Small intestine (tissue), 7 donors: ENCODE measurements around the gene TSHZ3. TPM values are rescaled to one million over a fixed set of nuclear protein-coding genes. Genes with fewer than 3 reads are reported as not detected.

Experiments
- DNase-seq, 2 donors: peaks; one replicate each; pipeline versions ENCODE4 v3.0.0 to v3.0.0-alpha.2; 2013
- FAIRE-seq: peaks from 2 replicates; lab custom pipeline; 2012; peaks lifted over from hg19 to GRCh38; lab: Jason Lieb, UNC
- H3K27ac ChIP-seq, 3 donors: one replicate each; pipeline ENCODE4 v1.5.1; 2013; ENCODE audit warnings: low read length in 2 of 3, mild to moderate bottlenecking in 2 of 3, control low read depth in 1 of 3, inconsistent platforms in 1 of 3, low read depth in 1 of 3, moderate library complexity in 1 of 3
- H3K27me3 ChIP-seq, 3 donors: one replicate each; pipeline ENCODE4 v1.6.1; 2013; ENCODE audit warnings: low read length in 3 of 3, inconsistent platforms in 1 of 3; ENCODE audit not compliant: control insufficient read depth in 3 of 3, insufficient read depth in 3 of 3
- H3K36me3 ChIP-seq, 3 donors: one replicate each; pipeline ENCODE4 v1.6.1; 2013; ENCODE audit warnings: low read length in 3 of 3, inconsistent platforms in 1 of 3, low read depth in 1 of 3, mild to moderate bottlenecking in 1 of 3, moderate library complexity in 1 of 3; ENCODE audit not compliant: control insufficient read depth in 3 of 3, insufficient read depth in 2 of 3
- H3K4me1 ChIP-seq, 3 donors: one replicate each; pipeline ENCODE4 v1.6.1; 2013; ENCODE audit warnings: low read length in 2 of 3, inconsistent platforms in 1 of 3, low read depth in 1 of 3, mild to moderate bottlenecking in 1 of 3, moderate library complexity in 1 of 3; ENCODE audit not compliant: control insufficient read depth in 3 of 3, insufficient read depth in 2 of 3
- H3K4me3 ChIP-seq, 3 donors: one replicate each; pipeline ENCODE4 v1.5.1; 2013; ENCODE audit warnings: low read length in 3 of 3, control low read depth in 1 of 3, inconsistent platforms in 1 of 3, low read depth in 1 of 3, mild to moderate bottlenecking in 1 of 3, moderate library complexity in 1 of 3
- H3K9me3 ChIP-seq, 2 donors: one replicate each; pipeline ENCODE4 v1.6.1; 2013; ENCODE audit warnings: low read depth in 1 of 2, low read length in 1 of 2; ENCODE audit not compliant: control insufficient read depth in 2 of 2, insufficient read depth in 1 of 2
- WGBS, 3 donors: extraction: QIAGEN DNeasy Blood & Tissue Kit; methylation state at CpG; one replicate each; pipeline ENCODE4 v1.1.7; 2013; 5-methylcytosine and 5-hydroxymethylcytosine counted together
- polyA plus RNA-seq, 4 donors: library from polyadenylated mRNA; stranded (reverse) in 3 of 4; unstranded in 1 of 4; fragments of 200-250 nt in 3 of 4; fragments of 120-200 nt in 1 of 4; gene quantifications; one replicate each; pipeline versions ENCODE4 v1.2.1 to v1.2.3, GENCODE V29; 2013
- donor health status: healthy with polysubstance abuse.
- donor health status: control.
- donor health status: control.
- donor health status: Bipolar disorder and iron deficiency.
- donor health status: healthy.

Gene TSHZ3
- polyA plus RNA-seq, 4 donors, result 0.22 to 3.4 (median 1.7) TPM

GRCh38 chr19:31232871-31233270, 116.4 kb downstream of the TSHZ3 start:
- no peaks in the 10 kb centered on the region for H3K36me3 ChIP-seq
- H3K4me3 ChIP-seq, result no peak overlapping the region
- FAIRE-seq (no peak), DNase-seq (no peak)
- no peaks in the 10 kb centered on the region for H3K4me1 ChIP-seq
- no peaks in the 10 kb centered on the region for H3K27me3 ChIP-seq
- H3K27ac ChIP-seq, result no peak overlapping the region
- WGBS, 3 donors, result 82 to 90% (median 89%) methylated on average over 3 of the region's 3 CpGs
- H3K9me3 ChIP-seq, result no peaks in the 10 kb centered on the region

DNA sequence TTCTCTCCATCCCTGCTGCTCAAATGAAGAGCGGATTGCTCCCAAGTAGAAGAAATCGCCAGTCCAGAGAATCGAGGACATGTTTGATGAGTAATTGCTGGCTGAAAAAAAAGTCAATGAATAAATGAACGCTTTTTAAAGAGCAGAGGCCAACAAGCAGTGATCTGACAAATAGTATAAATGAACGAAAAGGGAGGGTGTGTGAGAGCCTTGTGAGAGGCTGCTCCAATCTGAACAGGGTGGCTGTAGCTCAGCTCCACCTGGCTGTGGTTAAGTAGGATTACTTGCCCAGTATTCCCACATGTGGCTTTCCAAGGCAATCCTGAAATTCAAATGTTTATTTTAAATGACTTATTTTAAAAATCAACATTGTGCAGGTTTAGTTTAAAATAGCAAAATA, 117.1 kb downstream of the TSHZ3 start:
- H3K36me3 ChIP-seq, result no peaks in the 10 kb centered on the region
- no peaks in the 10 kb centered on the region for H3K9me3 ChIP-seq
- H3K27ac ChIP-seq, result no peak overlapping the region
- DNase-seq (no peak), FAIRE-seq (no peak)
- H3K4me3 ChIP-seq, result no peak overlapping the region
- H3K27me3 ChIP-seq, result no peaks in the 10 kb centered on the region
- H3K4me1 ChIP-seq, result no peaks in the 10 kb centered on the region
- 67 to 71% (median 68%) methylated on average over 5 of the region's 5 CpGs for WGBS, 3 donors

DNA sequence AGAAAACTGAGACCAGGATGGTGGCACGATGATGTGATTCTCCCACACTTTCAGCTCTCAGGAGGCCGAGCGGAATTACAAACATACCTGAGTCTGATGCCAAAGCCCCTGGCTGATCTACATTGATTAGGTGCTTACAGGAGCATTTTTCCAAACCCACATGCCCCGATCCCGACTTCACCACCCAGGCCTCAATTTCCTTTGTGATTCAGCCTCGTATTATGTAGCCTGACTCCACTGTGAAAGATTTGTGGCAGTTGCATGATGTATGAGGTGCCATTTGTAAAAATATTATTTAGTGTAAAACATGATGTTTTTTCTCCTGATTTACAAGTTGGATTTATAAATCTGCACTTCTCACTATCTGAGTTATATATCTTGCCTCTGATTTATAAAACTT, 118.0 kb downstream of the TSHZ3 start:
- no peaks in the 10 kb centered on the region for H3K4me1 ChIP-seq
- no peaks in the 10 kb centered on the region for H3K9me3 ChIP-seq
- no peak overlapping the region for H3K27ac ChIP-seq
- H3K4me3 ChIP-seq, result no peak overlapping the region
- no peak for FAIRE-seq
- no peaks in the 10 kb centered on the region for H3K36me3 ChIP-seq
- 88 to 92% (median 91%) methylated on average over 6 of the region's 6 CpGs for WGBS, 3 donors
- H3K27me3 ChIP-seq, result no peaks in the 10 kb centered on the region
- DNase-seq, result no peak

- H3K4me3 ChIP-seq, result no peak overlapping the region
- no peak for DNase-seq
- no peaks in the 10 kb centered on the region for H3K36me3 ChIP-seq
- no peak for FAIRE-seq
- WGBS, 3 donors, result 88 to 91% (median 90%) methylated on average over 4 of the region's 4 CpGs
- no peaks in the 10 kb centered on the region for H3K27me3 ChIP-seq
- H3K4me1 ChIP-seq, result no peaks in the 10 kb centered on the region
- no peaks in the 10 kb centered on the region for H3K9me3 ChIP-seq
- no peak overlapping the region for H3K27ac ChIP-seq
Observed at GRCh38 chr19:31226151-31226935, 122.9 kb downstream of the TSHZ3 start.
